GM18868 (cell line): ENCODE measurements around the gene NLE1.
A peak's percentile ranks its signal among the peaks of the same experiment; 100 is the strongest.
"Not testable (repeated sequence)": the region's sequence is repeated elsewhere in the genome, so short reads cannot be mapped to it uniquely, and the experiment has no call there.

ENCODE experiments used
- ATAC-seq: cut with Tn5 transposase; IDR thresholded peaks from one replicate; pipeline ENCODE4 v1.9.1; 2021; ENCODE audit warnings: mild to moderate bottlenecking, moderate library complexity; ENCODE audit not compliant: unreplicated experiment

The NLE1 gene

GRCh38 chr17:35141681-35142466 is at the start of gene NLE1:
TSS of gene NLE1 (minus strand) at chr17:35142303. CDS start at chr17:35142275, 28 bp downstream.
- ATAC-seq = peak; percentile 92

- ATAC-seq = no peak
Measured at GRCh38 chr17:35191001-35191695, 49.0 kb upstream of the NLE1 start.

- no peak for ATAC-seq
Measured at GRCh38 chr17:35189291-35189690, 47.2 kb upstream of the NLE1 start.

- no peak for ATAC-seq
Measured at GRCh38 chr17:35188111-35188510, 46.0 kb upstream of the NLE1 start.

- no peak for ATAC-seq
Measured at GRCh38 chr17:35187481-35187880, 45.4 kb upstream of the NLE1 start.

GRCh38 chr17:35185849-35186248 is 43.7 kb upstream of the NLE1 start:
- ATAC-seq = no peak

GRCh38 chr17:35184274-35184673 is 42.2 kb upstream of the NLE1 start:
- ATAC-seq = no peak

- ATAC-seq = no peak
Measured at GRCh38 chr17:35183332-35183731, 41.2 kb upstream of the NLE1 start.

- not testable (repeated sequence) for ATAC-seq
Measured at GRCh38 chr17:35179379-35179778, 37.3 kb upstream of the NLE1 start.

GRCh38 chr17:35176897-35177296 is 34.8 kb upstream of the NLE1 start:
- ATAC-seq = no peak

- no peak for ATAC-seq
Measured at GRCh38 chr17:35175638-35176415, 33.7 kb upstream of the NLE1 start.

- ATAC-seq = no peak
Measured at GRCh38 chr17:35174835-35175334, 32.8 kb upstream of the NLE1 start.

- ATAC-seq = not testable (repeated sequence)
Measured at GRCh38 chr17:35172321-35172720, 30.2 kb upstream of the NLE1 start.

- no peak for ATAC-seq
Measured at GRCh38 chr17:35171834-35172233, 29.7 kb upstream of the NLE1 start.

GRCh38 chr17:35170968-35171771 is 29.1 kb upstream of the NLE1 start:
- no peak for ATAC-seq

- no peak for ATAC-seq
Measured at GRCh38 chr17:35169835-35170363, 27.8 kb upstream of the NLE1 start.

GRCh38 chr17:35167666-35168065 is 25.6 kb upstream of the NLE1 start:
- no peak for ATAC-seq

- ATAC-seq = no peak
Measured at GRCh38 chr17:35167046-35167445, 24.9 kb upstream of the NLE1 start.

- no peak for ATAC-seq
Measured at GRCh38 chr17:35166526-35166925, 24.4 kb upstream of the NLE1 start.

GRCh38 chr17:35164716-35165115 is 22.6 kb upstream of the NLE1 start:
- no peak for ATAC-seq
